Mesenchymal stem cell (in vitro differentiated cells and primary cell): ENCODE measurements around the gene GPR135.

Experiments
- DNase-seq: peaks from one replicate; pipeline ENCODE4 v3.0.0-alpha.2; 2013
- H2AFZ ChIP-seq: one replicate; pipeline ENCODE4 v1.6.1; 2013; ENCODE audit warnings: low read depth, mild to moderate bottlenecking, control low read depth, inconsistent platforms, low read length, moderate library complexity
- H2AK5ac ChIP-seq: 2 replicates; pipeline ENCODE4 v1.6.1; 2013; ENCODE audit warnings: low read length, moderate library complexity, mild to moderate bottlenecking, inconsistent platforms; ENCODE audit not compliant: severe bottlenecking
- H2BK120ac ChIP-seq: one replicate; pipeline ENCODE4 v1.6.1; 2013; ENCODE audit warnings: low read depth, mild to moderate bottlenecking, inconsistent platforms, low read length, moderate library complexity
- H2BK12ac ChIP-seq, 2 experiments: one replicate each; pipeline ENCODE4 v1.6.1; 2013; ENCODE audit warnings: inconsistent platforms in 2 of 2, low read length in 2 of 2, mild to moderate bottlenecking in 2 of 2, moderate library complexity in 2 of 2, control low read depth in 1 of 2
- H2BK15ac ChIP-seq: one replicate; pipeline ENCODE4 v1.6.1; 2013; ENCODE audit warnings: mild to moderate bottlenecking, low read depth, inconsistent platforms; ENCODE audit not compliant: poor library complexity, severe bottlenecking
- H2BK5ac ChIP-seq: 2 replicates; pipeline ENCODE4 v1.6.1; 2013; ENCODE audit warnings: low read depth, mild to moderate bottlenecking, low read length, control low read depth, inconsistent platforms; ENCODE audit not compliant: poor library complexity, severe bottlenecking
- H3K14ac ChIP-seq, 2 experiments: one replicate each; pipeline ENCODE4 v1.6.1; 2013; ENCODE audit warnings: inconsistent platforms in 2 of 2, low read length in 2 of 2, control low read depth in 1 of 2, mild to moderate bottlenecking in 1 of 2, moderate library complexity in 1 of 2
- H3K18ac ChIP-seq, 2 experiments: one replicate each; pipeline ENCODE4 v1.6.1; 2013; ENCODE audit warnings: inconsistent platforms in 2 of 2, low read length in 2 of 2, control low read depth in 1 of 2, low read depth in 1 of 2, mild to moderate bottlenecking in 1 of 2
- H3K23ac ChIP-seq, 2 experiments: one replicate each; pipeline ENCODE4 v1.6.1; 2013; ENCODE audit warnings: inconsistent platforms in 2 of 2, low read length in 2 of 2, mild to moderate bottlenecking in 2 of 2, moderate library complexity in 2 of 2, control low read depth in 1 of 2
- H3K27ac ChIP-seq: 2 replicates; pipeline ENCODE4 v1.5.1; 2013; ENCODE audit warnings: mild to moderate bottlenecking, moderate library complexity, low read length, control low read depth, inconsistent platforms; ENCODE audit not compliant: poor library complexity, severe bottlenecking
- H3K27me3 ChIP-seq, 2 experiments: 2 replicates each; pipeline versions ENCODE4 v1.6.1 to v1.7.0; 2013; ENCODE audit warnings: low read length in 2 of 2, mild to moderate bottlenecking in 2 of 2, moderate library complexity in 2 of 2, control low read depth in 1 of 2, inconsistent platforms in 1 of 2; ENCODE audit not compliant: control insufficient read depth in 1 of 2, insufficient read depth in 1 of 2
- H3K36me3 ChIP-seq, 2 experiments: 2 replicates each; pipeline versions ENCODE4 v1.6.1 to v1.7.0; 2013; ENCODE audit warnings: low read length in 2 of 2, control low read depth in 1 of 2, inconsistent platforms in 1 of 2, low read depth in 1 of 2, mild to moderate bottlenecking in 1 of 2; ENCODE audit not compliant: insufficient read depth in 2 of 2, control insufficient read depth in 1 of 2
- H3K4ac ChIP-seq, 2 experiments: one replicate each; pipeline ENCODE4 v1.6.1; 2013; ENCODE audit warnings: inconsistent platforms in 2 of 2, low read length in 2 of 2, mild to moderate bottlenecking in 2 of 2, moderate library complexity in 2 of 2, control low read depth in 1 of 2, low read depth in 1 of 2
- H3K4me1 ChIP-seq: 2 replicates; pipeline ENCODE4 v1.6.1; 2013; ENCODE audit warnings: low read depth, low read length, control low read depth; ENCODE audit not compliant: control insufficient read depth, insufficient read depth
- H3K4me2 ChIP-seq: 2 replicates; pipeline ENCODE4 v1.6.1; 2013; ENCODE audit warnings: low read length, mild to moderate bottlenecking, inconsistent platforms; ENCODE audit not compliant: poor library complexity, severe bottlenecking
- H3K4me3 ChIP-seq, 2 experiments: 2 replicates each; pipeline versions ENCODE4 v1.5.1 to v1.7.0; 2013; ENCODE audit warnings: low read length in 2 of 2, mild to moderate bottlenecking in 2 of 2, control low read depth in 1 of 2, low read depth in 1 of 2; ENCODE audit not compliant: insufficient read depth in 1 of 2
- H3K79me1 ChIP-seq: replicated peaks from 2 replicates; pipeline ENCODE4 v1.6.1; 2013; ENCODE audit warnings: mild to moderate bottlenecking, control low read depth, low read length, inconsistent platforms; ENCODE audit not compliant: poor library complexity, severe bottlenecking
- H3K9ac ChIP-seq: 2 replicates; pipeline ENCODE4 v1.7.0; 2013; ENCODE audit warnings: mild to moderate bottlenecking, low read length, moderate library complexity
- H3K9me3 ChIP-seq: 2 replicates; pipeline ENCODE4 v1.7.0; 2013; ENCODE audit warnings: mild to moderate bottlenecking, low read length; ENCODE audit not compliant: control insufficient read depth
- H4K8ac ChIP-seq: one replicate; pipeline ENCODE4 v1.6.1; 2013; ENCODE audit warnings: inconsistent platforms, mild to moderate bottlenecking, low read length, moderate library complexity
- H4K91ac ChIP-seq: one replicate; pipeline ENCODE4 v1.6.1; 2013; ENCODE audit warnings: mild to moderate bottlenecking, low read length, inconsistent platforms
- WGBS: methylation state at CpG from one replicate; pipeline ENCODE4 v1.1.7; 2013; ENCODE audit warnings: mixed read lengths; 5-methylcytosine and 5-hydroxymethylcytosine counted together

GPR135 gene

DNA sequence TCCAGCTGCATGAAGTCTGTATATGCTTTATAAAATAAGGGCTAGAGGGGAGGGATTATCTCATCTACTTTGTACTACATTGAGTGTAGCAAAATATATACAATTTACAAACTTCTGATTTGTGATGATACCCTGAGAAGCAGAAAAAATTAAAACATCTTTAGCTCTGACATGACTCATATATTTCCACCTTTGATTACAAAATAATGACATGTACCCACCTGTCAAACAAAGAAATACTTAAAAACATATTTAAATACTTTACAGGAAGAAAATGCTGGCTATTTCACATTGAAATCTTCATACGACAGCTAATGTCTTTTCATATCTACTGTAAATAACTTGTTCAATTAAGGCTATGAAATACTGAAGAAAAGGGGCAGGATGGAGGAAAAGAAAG lies 3.3 kb downstream of the GPR135 start:
- Histone ChIP-seq H3K9me3 (peaks cover 9% of the 10 kb centered on the region), H3K27ac (no peak overlapping the region), H2AK5ac (no peak overlapping the region), H3K23ac (no peak overlapping the region), H4K8ac (no peak overlapping the region), H2BK5ac (no peak overlapping the region), H2AFZ (no peak overlapping the region), H3K4ac (no peak overlapping the region), H2BK120ac (no peak overlapping the region), H3K9ac (no peak overlapping the region), H3K36me3 (peaks cover 10 to 50% of the 10 kb centered on the region in 2 experiments), H3K4me1 (peaks cover 12% of the 10 kb centered on the region), H3K14ac (no peak overlapping the region), H3K4me3 (no peak overlapping the region), H3K27me3 (no peaks in the 10 kb centered on the region), H2BK12ac (no peak overlapping the region), H3K79me1 (peaks cover 14% of the 10 kb centered on the region), H3K18ac (no peak overlapping the region), H4K91ac (no peak overlapping the region), H3K4me2 (no peak overlapping the region), H2BK15ac (no peak overlapping the region)
- WGBS = no CpG with 5 or more reads among the region's 1 CpG
- no peak for DNase-seq

DNA sequence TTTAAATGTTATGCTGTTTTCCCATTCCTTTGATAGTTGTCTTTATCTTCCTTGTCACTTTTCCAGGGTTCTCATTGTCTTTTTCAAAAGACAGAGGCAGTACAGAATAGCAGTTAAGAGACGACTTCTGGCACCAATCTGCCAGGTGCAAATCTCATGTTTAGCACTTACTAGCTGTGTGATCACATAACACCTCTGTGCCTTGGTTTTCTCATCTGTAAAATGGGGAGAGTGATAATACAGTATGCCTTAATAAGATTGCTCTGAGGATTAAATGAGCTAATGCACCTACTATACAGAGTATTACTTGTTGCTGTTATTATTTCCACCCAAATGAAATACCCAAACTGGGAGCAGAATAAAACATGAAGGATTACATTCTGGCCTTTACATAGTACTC lies 4.8 kb downstream of the GPR135 start:
- Histone ChIP-seq H3K36me3 (peaks cover 10 to 63% of the 10 kb centered on the region in 2 experiments), H3K14ac (no peak overlapping the region)

DNA sequence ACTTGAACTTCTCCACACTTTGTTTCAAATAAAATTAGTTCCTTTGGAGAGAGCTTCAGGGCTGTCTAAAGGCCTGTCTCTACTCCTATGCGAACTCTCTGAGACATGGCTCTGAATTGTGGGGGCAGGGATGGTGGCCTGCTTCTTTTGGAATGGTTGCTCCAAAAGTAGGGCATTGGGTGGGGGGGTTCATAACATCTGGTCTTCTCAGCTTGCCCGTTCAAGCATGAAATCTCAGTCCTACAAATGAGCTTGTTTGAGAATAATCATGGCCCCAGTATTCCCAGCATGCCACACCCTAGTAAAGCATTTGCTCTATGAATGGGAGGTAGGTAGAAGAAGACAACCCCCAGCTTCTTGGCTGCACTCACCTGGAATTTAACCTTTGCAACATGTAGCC lies 6.7 kb downstream of the GPR135 start:
- no peak overlapping the region for H2BK12ac ChIP-seq
- H3K27me3 ChIP-seq = no peaks in the 10 kb centered on the region
- no peak overlapping the region for H2AK5ac ChIP-seq
- H3K18ac ChIP-seq = no peak overlapping the region
- no peak overlapping the region for H3K4ac ChIP-seq
- H3K23ac ChIP-seq = no peak overlapping the region
- no peak overlapping the region for H2AFZ ChIP-seq
- H3K36me3 ChIP-seq = peaks cover under 1 to 63% of the 10 kb centered on the region in 2 experiments
- H3K9me3 ChIP-seq = peaks cover 11% of the 10 kb centered on the region
- no peak overlapping the region for H4K8ac ChIP-seq
- peaks cover 2% of the 10 kb centered on the region for H3K4me1 ChIP-seq
- H3K27ac ChIP-seq = no peak overlapping the region
- H3K4me2 ChIP-seq = no peak overlapping the region
- H2BK5ac ChIP-seq = no peak overlapping the region
- WGBS = 94% methylated on average over 2 of the region's 2 CpGs
- H3K79me1 ChIP-seq = peaks cover 7% of the 10 kb centered on the region
- no peak overlapping the region for H2BK15ac ChIP-seq
- DNase-seq = no peak
- H2BK120ac ChIP-seq = no peak overlapping the region
- H3K14ac ChIP-seq = no peak overlapping the region
- H3K4me3 ChIP-seq = no peak overlapping the region
- H3K9ac ChIP-seq = no peak overlapping the region
- no peak overlapping the region for H4K91ac ChIP-seq

More for the DNA sequence above, 4.8 kb downstream of the GPR135 start:
- Histone ChIP-seq H4K91ac (no peak overlapping the region), H3K27me3 (no peaks in the 10 kb centered on the region), H2BK12ac (no peak overlapping the region), H3K18ac (no peak overlapping the region), H3K4me2 (no peak overlapping the region), H3K27ac (no peak overlapping the region), H4K8ac (no peak overlapping the region), H3K79me1 (peaks cover 14% of the 10 kb centered on the region), H2BK5ac (no peak overlapping the region), H3K4me3 (no peak overlapping the region), H2AFZ (no peak overlapping the region), H3K4ac (no peak overlapping the region), H2BK120ac (no peak overlapping the region), H3K9me3 (peaks cover 11% of the 10 kb centered on the region), H2BK15ac (no peak overlapping the region), H2AK5ac (no peak overlapping the region), H3K23ac (no peak overlapping the region), H3K4me1 (peaks cover 12% of the 10 kb centered on the region), H3K9ac (no peak overlapping the region)
- no peak for DNase-seq
- 78% methylated on average over 1 of the region's 1 CpG for WGBS

DNA sequence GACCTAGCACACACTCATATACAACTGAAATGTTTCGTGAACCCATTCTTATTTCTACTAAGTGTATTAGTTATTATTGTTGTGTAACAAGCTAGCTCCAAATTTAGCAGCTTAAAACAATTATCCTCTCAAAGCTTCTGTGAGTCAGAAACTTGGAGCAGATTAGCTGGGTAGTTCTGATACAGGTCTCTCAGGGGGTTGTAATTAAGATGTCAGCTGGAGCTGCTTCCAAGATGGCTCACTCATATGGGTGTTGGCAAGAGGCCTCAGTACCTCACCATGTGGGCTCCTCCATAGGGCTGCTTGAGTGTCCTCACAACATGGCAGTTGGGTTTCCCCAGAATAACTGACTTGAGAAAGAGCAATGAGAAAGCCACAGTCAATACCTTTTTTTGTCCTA lies 9.8 kb downstream of the GPR135 start:
- H3K4ac ChIP-seq = no peak overlapping the region
- no peak overlapping the region for H2BK12ac ChIP-seq
- no peak overlapping the region for H2BK120ac ChIP-seq
- no peak overlapping the region for H2BK15ac ChIP-seq
- no peaks in the 10 kb centered on the region for H3K27me3 ChIP-seq
- H2BK5ac ChIP-seq = no peak overlapping the region
- no peak overlapping the region for H4K8ac ChIP-seq
- no peak overlapping the region for H3K14ac ChIP-seq
- H3K4me1 ChIP-seq = peaks cover 2% of the 10 kb centered on the region
- peak overlapping the region in 1 of 2 experiments; percentile 42 for H3K4me3 ChIP-seq
- no peak for DNase-seq
- H3K36me3 ChIP-seq = peaks cover 0 to 49% of the 10 kb centered on the region in 2 experiments
- no peak overlapping the region for H3K4me2 ChIP-seq
- peaks cover 11% of the 10 kb centered on the region for H3K9me3 ChIP-seq
- H3K23ac ChIP-seq = no peak overlapping the region
- H2AFZ ChIP-seq = no peak overlapping the region
- no peak overlapping the region for H3K18ac ChIP-seq
- no peak overlapping the region for H4K91ac ChIP-seq
- no peak overlapping the region for H3K9ac ChIP-seq
- no CpG with 5 or more reads among the region's 1 CpG for WGBS
- peaks cover 5% of the 10 kb centered on the region for H3K79me1 ChIP-seq
- H2AK5ac ChIP-seq = no peak overlapping the region
- no peak overlapping the region for H3K27ac ChIP-seq
